Kidney tubule cell (primary cell): ENCODE data around the gene NADSYN1.
"Not testable (repeated sequence)": the region's sequence is repeated elsewhere in the genome, so short reads cannot be mapped to it uniquely, and the experiment has no call there.

Experiments
- DNase-seq: peaks from one replicate; pipeline ENCODE4 v3.0.0-alpha.2; 2018; ENCODE audit warnings: low spot score

NADSYN1 gene

DNA sequence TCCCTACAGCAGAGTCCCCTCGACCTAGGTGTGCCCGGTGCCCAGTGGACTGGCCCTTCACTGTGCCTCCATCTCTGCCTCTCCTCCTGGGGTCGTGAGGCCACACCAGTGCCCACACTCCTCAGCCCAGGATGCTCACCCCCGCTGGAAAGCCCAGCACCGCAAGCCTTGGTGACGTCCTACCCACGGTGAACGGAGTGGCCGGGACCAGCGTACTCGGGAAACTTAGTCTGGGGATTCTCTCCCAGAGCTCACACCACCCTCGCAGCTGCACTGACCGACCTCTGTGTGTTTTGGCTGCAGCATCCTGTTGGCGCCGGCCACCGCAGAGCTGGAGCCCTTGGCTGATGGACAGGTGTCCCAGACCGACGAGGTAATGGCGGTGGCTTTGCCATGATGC is 38.5 kb downstream of the NADSYN1 start:
- no peak for DNase-seq

DNA sequence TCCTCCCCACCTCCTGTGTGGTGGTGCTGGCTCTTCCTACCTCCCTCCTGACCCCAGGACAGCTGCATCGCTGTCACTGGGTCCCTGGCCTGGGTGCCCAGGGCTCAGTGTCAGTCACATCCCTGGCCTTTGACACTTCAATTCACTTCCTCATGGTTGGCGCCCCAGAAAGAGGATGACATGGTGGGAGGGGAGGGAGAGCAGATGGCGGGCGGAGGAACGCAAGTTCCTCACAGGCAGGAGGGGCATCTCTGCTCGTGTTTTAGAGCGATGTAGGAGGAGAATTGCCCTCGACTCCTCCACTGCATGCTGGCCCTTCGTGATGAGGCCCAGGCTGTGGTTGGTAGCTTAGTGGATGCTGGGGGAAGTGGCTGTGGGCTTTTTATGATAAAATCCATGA is 38.9 kb downstream of the NADSYN1 start:
- DNase-seq = no peak

DNA sequence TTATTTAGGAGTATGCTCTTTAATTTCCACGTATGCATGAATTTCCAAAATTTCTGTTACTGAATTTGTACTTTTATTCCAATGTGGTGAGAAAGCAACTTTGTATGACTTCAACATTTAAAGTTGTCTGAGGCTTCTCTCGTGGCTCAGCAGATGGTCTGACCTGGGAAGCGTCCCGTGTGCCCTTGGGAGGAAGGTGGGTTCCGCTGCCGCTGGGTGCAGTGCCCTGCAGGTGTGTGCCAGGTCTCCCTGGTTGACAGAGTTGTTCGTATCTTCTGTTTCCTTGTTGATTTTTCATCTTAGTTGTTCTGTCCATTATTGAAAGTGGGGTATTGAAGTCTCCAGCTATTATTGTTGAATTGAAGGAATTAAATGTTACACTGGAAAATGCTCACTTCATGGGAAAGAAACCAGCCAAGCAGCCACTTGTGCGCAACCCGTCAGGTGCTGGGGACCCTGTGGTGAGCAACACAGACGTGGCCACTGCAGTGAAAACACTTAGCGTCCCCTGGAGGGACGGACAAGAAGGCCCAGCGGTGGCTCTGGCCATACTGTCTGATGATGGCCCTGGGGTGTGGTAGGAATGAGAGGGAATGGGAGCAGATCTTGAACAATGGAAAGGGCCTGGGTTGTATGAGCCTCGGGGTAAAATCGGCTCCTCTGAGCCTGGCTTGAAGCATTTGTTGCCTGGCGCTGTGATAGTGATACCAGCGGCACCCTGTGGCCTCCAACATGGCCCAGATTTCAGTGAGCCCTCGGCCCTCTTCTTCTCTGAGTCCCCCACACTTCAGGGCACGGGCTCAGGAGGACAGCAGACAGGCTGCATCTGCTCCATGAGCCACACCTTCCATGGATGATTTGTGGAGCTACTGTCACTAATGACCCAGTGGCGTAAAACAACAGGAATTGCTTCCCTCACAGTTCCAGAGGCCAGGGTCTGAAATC is 42.6 kb downstream of the NADSYN1 start:
- DNase-seq = no peak

DNA sequence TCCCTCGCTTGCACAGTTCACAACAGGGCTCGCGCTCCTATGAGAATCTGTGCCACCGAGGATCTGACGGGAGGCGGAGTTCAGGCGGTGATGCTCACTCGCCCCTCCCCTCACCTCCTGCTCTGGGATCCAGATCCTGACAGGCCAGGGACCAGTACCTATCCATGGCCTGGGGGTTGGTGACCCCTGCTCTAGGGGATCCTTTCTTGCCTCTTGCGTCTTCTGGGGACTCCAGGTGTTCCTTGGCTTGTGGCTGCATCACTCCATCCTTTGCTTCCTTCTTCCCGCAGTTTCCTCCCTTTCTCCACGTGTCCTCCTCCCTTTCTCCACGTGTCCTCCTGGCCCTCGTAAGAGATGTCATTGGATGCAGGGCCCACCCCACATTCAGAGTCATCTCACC is 43.4 kb downstream of the NADSYN1 start:
- DNase-seq = no peak

DNA sequence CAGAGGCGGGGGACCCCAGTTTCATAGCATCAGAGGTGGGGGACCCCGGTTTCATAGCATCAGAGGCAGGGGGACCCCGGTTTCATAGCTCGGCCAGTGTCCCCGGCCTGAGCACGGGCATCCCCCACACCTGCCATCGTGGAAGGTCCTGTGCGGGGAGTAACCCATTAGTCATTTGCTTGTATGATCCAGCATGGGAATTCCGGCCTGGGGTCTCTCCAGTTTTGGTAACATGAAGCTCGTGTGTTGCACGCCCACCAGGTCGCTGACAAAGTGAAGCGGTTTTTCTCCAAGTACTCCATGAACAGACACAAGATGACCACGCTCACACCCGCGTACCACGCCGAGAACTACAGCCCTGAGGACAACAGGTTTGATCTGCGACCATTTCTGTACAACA is 45.1 kb downstream of the NADSYN1 start:
- DNase-seq = no peak

DNA sequence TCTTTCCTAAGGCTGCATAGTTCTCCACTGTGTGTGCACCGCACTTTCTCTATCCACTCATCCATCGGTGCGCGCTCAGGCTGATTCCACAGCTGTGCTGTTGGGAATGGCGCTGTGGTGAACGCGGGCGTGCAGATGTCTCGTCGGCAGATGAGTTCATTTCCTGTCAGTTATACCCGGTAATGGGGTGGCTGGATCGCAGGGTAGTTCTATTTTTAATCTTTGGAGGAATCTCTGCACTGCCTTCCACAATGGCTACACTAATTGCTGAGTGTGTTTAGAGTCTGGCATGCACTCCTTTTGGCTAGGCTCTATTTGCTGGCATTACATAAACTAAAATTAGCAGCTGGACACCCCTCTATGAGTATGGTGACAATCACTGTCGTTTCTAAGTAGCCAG is 46.1 kb downstream of the NADSYN1 start:
- no peak for DNase-seq

DNA sequence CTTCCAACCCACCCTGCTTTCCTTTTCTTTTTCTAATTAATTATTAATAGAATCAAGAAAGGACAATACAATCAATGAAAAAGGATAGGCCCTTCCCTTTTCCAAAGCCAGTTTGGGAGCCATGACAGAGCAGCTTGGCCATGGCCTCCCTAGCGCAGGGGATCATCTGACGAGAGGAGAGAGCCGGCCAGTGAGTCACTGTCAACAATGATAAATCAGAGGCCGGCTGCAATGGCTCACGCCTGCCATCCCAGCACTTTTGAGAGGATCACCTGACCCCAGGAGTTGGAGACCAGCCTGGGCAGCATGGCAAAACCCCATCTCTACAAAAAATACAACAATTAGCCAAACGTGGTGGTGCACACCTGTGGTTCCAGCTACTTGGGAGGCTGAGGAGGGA is 46.5 kb downstream of the NADSYN1 start:
- DNase-seq = no peak

DNA sequence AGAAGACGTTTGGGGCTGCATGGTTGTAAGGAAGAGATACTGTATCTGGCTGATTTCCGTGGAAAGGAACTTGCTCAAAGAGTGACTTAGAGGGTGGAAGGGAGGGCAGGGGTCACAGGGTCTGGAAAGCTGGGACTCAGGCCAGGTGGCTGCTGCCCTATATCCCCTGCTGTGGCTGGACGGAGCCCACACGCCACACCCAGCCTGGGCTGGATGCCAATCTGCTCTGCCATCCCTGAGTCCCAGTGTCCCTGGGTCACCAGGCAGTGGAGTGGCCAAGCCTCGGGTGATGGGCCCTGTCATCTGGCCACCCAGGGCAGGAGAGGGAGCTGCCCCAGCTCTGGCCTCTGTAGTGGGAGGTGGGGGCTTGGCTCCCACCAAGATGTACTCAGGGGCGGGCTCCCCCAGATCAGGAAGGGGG is 47.6 kb downstream of the NADSYN1 start:
- DNase-seq = no peak

DNA sequence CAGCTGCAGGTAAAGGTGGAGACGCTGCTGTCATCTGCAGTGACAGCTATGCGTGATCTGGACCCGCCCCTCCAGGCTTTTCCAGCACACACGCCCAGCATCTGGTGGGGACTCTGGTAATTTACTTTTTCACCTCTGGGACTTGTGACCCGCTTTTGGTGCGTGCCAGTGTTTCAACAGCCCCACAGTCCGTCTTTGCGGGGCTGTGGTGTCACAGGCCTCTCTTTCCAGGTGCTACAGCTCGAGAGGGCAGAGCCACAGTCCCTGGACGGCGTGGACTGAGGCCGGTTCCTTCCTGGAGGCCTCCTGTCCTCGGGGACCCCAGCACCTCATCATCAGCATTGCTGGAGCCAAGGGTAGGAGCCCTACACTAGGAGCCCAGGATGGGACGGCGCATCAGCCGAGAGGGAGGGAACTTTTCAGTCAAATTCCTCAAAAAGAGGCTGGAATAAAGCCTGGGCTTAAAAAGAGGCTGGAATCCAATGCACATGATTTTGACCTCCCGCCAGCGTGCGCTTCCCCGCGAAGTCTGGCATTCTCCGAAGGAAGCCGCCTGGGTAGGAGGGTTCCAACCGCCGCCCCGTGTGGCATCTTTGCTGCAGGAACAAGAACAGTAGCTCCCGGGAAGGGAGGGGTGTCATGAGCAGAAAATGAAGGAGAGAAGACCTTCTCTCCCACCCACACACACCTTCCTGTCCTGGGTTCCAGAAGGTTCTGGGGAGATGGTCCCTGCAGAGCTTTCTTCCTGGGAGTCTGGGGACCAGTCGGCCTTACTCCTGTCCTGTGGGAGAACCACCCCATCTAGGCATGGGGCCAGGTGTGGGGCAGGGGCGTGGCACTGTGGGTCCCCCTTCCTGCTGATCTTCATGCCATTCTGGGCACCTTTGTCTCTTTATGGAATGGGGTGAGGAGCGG is 48.3 kb downstream of the NADSYN1 start:
- DNase-seq = no peak

DNA sequence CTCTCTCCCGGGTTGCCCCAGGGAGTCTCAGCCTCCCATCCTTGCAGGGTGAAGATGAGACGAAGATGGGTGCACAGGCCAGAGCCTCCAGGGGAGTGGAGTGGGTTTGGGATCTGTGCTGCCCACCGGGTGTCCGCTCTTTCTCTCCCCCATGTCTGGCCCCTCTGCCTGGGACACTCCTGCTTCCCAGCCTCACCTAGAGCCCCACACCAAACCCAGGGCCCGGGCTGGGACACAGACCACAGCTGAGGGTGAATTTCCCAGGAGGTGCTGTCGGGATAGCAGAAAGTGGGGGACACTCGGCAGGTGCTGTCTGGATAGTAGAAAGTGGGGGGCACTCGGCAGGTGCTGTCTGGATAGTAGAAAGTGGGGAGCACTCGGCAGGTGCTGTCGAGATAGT is 49.0 kb downstream of the NADSYN1 start:
- DNase-seq = no peak

DNA sequence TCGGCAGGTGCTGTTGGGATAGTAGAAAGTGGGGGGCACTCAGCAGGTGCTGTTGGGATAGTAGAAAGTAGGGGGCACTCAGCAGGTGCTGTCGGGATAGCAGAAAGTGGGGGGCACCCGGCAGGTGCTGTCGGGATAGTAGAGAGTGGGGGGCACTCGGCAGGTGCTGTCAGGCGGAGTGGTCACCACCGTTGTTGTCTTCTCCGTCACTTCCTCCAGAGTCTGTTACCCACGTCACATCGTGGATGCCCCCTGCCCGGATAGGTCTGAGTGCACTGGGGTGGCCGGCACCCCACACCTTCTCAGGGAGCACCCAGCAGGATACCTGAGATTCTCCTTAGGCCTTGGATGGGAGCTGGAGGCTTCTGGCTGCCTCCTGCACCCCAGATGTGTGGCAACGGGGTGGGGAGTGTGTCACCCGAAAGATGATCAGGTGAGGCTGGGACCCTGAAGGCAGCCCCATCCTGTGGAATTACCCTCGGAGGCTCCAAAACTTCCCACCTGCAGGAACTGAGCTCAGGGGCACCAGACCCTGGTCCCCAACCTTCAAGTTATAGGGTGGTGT is 50.0 kb downstream of the NADSYN1 start:
- no peak for DNase-seq

DNA sequence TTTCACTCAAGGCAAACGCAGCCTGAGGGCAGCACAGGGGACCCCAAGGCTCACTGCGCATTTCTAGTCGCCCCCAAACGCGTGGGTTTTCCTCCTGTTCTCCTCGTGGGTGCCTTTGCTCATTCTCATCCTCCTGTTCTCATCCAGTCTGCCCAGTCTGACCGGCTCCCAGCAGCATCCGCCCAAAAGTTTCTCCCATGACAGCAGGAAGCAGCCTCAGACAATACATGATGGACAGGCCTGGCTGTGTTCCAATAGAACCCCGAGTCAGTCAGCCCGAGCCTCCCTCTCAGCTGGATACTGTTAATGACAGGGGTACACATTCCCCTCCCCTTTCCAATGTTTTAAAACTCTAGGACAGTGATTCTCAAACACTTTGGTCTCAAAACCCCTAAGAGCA is 51.5 kb downstream of the NADSYN1 start:
- DNase-seq = no peak

DNA sequence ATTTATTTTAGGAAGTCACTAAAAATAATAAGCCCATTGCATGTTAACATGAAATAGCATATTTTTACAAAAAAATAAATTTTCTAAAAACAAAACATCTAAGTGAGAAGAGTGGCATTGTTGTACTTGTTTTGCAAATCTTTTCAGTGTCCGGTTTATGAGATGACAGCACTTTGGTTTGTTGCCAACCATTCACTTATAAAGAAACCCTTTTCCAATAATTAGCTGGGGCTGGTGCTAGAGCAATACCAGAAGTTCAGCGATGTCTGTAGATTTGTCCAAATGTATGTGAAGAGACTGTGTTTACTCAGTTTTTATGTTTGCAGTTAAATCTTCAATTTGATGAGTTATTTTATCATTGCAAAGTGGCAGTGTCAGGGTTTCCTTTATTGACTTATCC is 52.0 kb downstream of the NADSYN1 start:
- DNase-seq = no peak

DNA sequence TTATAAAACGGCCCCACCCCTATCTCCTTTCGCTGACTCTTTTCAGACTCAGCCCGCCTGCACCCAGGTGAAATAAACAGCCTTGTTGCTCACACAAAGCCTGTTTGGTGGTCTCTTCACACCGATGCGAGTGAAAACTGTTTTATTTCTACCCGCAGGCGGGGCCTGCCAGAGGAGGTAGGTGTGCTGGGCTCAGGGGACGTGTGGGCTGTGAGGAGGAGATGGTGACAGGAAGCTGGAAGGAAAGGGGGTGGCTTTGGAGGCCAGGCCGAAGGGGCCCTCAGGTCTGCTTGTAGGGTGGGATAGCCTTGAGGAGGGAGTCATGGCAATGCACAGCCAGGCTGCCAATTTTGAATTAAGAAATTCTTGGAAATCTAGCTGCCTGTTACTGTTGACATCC is 52.8 kb downstream of the NADSYN1 start:
- DNase-seq = no peak

DNA sequence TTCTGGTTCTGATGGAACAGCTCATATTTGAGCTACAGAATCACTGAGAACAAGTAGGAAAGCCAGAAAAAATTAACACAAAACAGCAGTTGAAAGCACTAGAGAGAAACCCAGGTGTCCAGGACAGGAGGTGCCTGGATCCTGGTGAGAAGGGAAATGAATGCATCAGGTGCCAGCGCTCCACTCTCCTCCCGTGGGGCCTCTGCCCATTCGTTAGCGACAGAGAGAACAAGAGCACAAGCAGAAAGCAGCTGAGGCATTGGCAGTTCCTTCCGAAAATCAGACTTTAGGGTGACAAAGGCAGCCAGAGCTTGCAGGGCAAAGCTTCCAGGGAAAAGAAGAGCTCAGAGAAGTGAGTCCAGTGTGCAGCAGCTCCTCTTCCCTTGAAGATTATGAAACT is 54.1 kb downstream of the NADSYN1 start:
- no peak for DNase-seq

DNA sequence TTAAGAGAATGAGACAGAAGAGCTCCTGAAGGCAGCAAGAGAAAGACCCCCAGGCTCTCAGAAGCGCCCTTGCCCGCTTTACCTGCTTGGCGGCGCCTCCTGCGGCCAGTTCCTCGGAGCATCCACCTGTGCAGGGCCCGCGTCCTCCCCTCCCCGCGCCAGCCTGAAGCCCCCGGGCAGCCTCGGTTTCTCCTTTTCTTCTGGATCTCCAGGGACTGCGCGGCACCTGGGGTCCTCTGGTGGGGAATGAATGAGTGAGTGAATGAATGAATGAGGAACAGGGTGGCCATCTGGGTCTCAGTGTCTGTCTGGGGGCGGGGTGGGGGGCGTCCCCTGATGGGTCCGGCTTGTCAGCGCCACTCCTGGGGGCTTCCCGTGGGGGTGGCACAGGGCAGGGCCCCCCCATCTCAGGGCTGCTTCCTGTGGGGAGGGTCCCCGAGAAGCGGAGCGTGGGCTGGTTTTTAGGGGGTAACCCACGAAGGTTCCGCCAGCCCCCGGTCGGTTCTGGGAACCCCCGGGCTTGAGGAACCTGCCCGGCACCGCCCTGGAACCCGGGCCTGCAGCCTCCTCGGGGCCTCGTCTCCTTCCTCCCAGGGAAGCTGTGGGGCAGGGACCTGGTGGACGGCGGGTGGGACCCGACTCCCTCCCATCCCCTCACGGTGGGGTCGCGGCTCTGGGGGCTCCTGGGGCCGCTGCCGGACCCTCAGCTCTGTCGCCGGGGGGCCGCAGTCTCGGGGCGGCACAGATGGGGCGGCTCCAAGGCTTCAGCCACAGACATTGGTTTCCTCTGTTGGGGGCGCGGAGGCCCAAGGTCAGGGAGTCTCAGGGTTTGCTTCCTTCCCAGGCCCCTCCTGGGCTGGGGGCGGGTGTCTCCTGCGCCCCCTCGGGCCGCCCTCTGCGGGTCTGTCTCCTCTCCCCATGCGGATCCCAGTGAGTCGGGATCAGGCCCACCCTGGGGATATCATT is 65.8 kb downstream of the NADSYN1 start:
- no peak for DNase-seq

DNA sequence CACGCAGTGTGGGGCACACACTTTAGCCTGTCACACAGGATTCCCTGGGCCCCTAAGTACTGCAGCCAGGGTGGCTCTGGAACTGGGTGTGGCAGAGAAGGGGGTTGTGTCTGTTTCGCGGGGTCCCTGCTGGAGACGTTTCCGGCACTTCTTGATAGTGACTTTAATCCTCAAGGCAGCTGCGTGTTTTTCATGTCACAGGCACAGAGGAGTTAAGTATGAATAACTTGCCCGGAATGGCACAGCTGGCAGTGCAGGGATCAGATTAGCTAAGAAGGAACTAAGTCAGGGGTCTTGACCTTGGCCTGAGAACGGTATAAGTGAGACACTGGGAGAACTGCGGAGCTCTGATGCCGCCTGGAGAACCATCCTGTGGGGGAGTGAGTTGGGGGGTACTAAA is 66.5 kb downstream of the NADSYN1 start:
- DNase-seq = no peak

DNA sequence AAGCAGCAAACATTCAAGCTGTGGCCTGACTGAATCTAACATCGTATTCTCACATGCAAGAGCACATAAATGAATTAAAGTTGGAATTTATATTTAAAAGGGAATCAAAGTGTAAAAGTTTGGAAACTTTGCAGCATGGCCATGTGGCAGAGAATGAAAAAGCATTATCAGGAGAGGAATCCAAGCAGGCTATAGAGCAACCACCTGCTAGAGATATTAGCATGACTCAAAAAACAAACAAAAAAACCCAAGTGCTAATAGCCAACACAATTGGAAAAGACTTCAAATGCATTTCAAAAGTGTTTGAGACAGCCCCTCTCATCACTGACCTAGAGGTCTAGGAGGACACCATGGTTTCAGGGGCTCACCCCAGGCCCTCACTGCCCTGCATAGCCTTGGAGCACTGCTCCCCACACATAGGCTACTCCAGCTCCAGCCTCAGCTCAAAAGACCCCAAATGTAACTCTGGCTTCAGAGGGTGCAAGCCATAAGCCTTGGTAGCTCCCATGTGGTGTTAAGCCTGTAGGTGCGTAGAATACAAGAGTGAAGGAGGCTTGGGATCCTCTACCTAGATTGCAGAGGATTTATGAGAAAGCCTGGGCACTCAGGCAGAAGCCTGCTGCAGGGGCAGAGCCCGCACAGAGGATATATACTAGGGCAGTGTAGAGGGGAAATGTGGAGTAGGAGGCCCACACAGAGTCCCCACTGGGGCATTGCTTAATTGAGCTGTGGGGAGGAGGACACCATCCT is 72.4 kb downstream of the NADSYN1 start:
- no peak for DNase-seq

DNA sequence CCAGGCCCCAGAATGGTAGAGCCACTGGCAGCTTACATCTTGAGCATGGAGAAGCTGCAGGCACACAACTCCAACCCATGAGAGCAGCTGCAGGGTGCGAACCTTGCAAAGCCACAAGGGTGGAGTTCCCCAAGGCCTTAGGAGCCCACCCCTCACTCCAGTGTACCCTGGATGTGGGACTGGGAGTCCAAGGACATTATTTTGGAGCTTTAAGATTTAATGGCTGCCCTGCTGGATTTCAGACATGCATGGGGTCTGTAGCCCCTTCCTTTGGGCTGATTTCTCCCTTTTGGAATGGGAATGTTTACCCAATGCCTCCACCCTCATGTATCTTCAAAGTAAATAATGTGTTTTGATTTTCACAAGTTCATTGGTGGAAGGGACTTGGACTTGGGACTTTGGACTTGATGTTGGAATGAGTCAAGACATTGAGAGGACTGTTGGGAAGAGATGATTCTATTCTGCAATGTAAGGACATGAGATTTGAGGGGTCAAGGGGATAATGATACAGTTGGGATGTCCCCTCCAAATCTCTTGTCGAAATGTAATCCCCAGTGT is 73.0 kb downstream of the NADSYN1 start:
- DNase-seq = no peak

DNA sequence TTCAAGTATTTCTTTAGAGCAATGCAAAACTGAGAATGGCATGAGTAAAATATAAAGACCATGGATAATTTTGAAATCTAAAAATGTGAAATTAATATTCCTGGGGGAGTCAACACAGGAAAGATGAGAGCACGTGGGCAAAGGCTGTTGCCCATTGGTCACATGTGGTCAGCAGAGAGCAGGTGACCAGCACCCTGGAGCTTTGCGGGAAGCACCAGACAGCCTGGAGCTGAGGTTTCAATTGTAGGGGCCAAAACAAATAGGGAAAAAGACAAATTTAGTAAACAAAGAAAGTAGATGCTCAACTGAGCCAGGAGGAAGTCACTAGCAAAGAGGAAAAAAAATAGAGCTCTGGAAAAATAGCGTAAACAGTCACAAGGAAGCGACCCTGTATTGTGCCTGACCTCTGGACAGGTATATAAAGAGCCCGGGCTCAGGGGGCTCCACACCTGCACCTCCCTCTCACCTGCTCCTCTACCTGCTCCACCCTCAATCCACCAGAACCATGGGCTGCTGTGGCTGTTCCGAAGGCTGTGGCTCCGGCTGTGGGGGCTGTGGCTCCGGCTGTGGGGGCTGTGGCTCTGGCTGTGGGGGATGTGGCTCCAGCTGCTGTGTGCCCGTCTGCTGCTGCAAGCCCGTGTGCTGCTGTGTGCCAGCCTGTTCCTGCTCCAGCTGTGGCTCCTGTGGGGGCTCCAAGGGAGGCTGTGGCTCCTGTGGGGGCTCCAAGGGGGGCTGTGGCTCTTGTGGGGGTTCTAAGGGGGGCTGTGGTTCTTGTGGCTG is 74.0 kb downstream of the NADSYN1 start, which contains the start of gene KRTAP5-7:
Gene KRTAP5-7 (plus strand): TSS at position 472 of the 780 bp plus-strand sequence. CDS start 34 bp downstream, at position 506.
- not testable (repeated sequence) for DNase-seq
